ENCODE measurements around the gene NDFIP2. TPM values are rescaled to one million over a fixed set of nuclear protein-coding genes. Genes with fewer than 3 reads are reported as not detected.

The NDFIP2 gene
- total RNA-seq, 1 donor from 2014 or later, result 22.7 TPM

DNA sequence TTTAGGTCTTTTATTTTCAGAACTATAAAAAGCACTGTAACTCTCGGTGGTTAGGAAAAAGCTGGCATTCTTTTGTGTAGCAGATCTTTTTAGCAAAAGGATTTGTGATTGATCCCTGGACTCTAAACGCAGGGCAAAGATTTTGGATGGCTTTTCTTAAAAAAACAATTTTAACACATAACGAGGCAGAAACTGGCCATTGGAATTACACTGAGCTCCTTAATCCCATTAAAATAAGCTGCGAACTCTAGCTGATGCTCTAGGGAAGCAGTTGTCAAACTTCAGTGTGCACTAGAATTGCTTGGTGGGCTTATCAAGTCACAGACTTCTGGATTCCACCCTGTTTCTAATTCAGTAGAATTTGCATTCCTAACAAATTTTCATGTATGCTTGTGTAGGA is 33.8 kb upstream of the NDFIP2 start:
- Mint-ChIP-seq H3K27me3 (ENCODE audit: low read depth) (no peaks in the 10 kb centered on the region), H3K4me3 (no peak overlapping the region), H3K27ac (ENCODE audit: unreplicated experiment) (no peak overlapping the region), H3K4me1 (peaks cover 6% of the 10 kb centered on the region), H3K9me3 (no peaks in the 10 kb centered on the region), H3K36me3 (ENCODE audit: low read depth) (no peaks in the 10 kb centered on the region)
- no peak for DNase-seq (ENCODE audit: low read depth, low spot score)
- no peak for TF ChIP-seq CTCF (conservative IDR thresholded peaks at IDR 0.05)

- peaks cover 6% of the 10 kb centered on the region for H3K4me1 Mint-ChIP-seq
- no peak overlapping the region for H3K4me3 Mint-ChIP-seq
- no peaks in the 10 kb centered on the region for H3K9me3 Mint-ChIP-seq
- no peak for DNase-seq (ENCODE audit: low read depth, low spot score)
- no peak overlapping the region for H3K27ac Mint-ChIP-seq (ENCODE audit: unreplicated experiment)
- no peaks in the 10 kb centered on the region for H3K36me3 Mint-ChIP-seq (ENCODE audit: low read depth)
- no peaks in the 10 kb centered on the region for H3K27me3 Mint-ChIP-seq (ENCODE audit: low read depth)
- no peak for TF ChIP-seq CTCF (conservative IDR thresholded peaks at IDR 0.05)
Observed at GRCh38 chr13:79447741-79448140, 33.2 kb upstream of the NDFIP2 start.

DNA sequence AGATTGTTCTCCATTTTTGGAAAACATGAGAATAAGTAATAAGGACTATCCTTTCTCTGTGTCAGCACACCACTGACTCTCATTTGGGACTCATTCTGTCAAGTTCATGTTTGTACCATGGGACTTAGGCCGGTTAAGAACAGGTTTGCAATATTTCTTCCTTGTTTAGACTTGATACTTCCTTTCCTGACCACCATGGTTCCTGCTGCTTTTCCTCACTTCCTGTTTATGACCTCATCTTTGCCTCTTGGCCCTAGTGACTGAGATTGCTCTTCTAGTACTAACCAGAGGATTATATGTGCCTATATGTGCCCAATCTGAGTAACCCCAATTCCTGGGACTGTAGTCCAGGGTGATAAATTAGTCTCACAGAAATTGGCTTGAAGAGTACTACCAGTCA is 32.5 kb upstream of the NDFIP2 start:
- peaks cover 6% of the 10 kb centered on the region for H3K4me1 Mint-ChIP-seq
- H3K36me3 Mint-ChIP-seq (ENCODE audit: low read depth), result no peaks in the 10 kb centered on the region
- no peak overlapping the region for H3K27ac Mint-ChIP-seq (ENCODE audit: unreplicated experiment)
- no peak overlapping the region for H3K4me3 Mint-ChIP-seq
- H3K9me3 Mint-ChIP-seq, result no peaks in the 10 kb centered on the region
- no peaks in the 10 kb centered on the region for H3K27me3 Mint-ChIP-seq (ENCODE audit: low read depth)
- no peak for TF ChIP-seq CTCF (conservative IDR thresholded peaks at IDR 0.05)
- DNase-seq (ENCODE audit: low read depth, low spot score), result no peak

- peaks cover 6% of the 10 kb centered on the region for H3K4me1 Mint-ChIP-seq
- no peak for TF ChIP-seq CTCF (conservative IDR thresholded peaks at IDR 0.05)
Observed at GRCh38 chr13:79450110-79450509, 30.8 kb upstream of the NDFIP2 start.

GRCh38 chr13:79451500-79451962 is 29.4 kb upstream of the NDFIP2 start:
- no peak for TF ChIP-seq CTCF (conservative IDR thresholded peaks at IDR 0.05)
- H3K27me3 Mint-ChIP-seq (ENCODE audit: low read depth), result no peaks in the 10 kb centered on the region
- H3K9me3 Mint-ChIP-seq, result no peaks in the 10 kb centered on the region
- H3K4me1 Mint-ChIP-seq, result peaks cover 6% of the 10 kb centered on the region
- H3K4me3 Mint-ChIP-seq, result no peak overlapping the region
- H3K36me3 Mint-ChIP-seq (ENCODE audit: low read depth), result no peaks in the 10 kb centered on the region
- H3K27ac Mint-ChIP-seq (ENCODE audit: unreplicated experiment), result no peak overlapping the region
- no peak for DNase-seq (ENCODE audit: low read depth, low spot score)

More at GRCh38 chr13:79450110-79450509, 30.8 kb upstream of the NDFIP2 start:
- no peaks in the 10 kb centered on the region for H3K9me3 Mint-ChIP-seq
- H3K27me3 Mint-ChIP-seq (ENCODE audit: low read depth), result no peaks in the 10 kb centered on the region
- no peak overlapping the region for H3K27ac Mint-ChIP-seq (ENCODE audit: unreplicated experiment)
- H3K4me3 Mint-ChIP-seq, result no peak overlapping the region
- no peaks in the 10 kb centered on the region for H3K36me3 Mint-ChIP-seq (ENCODE audit: low read depth)
- no peak for DNase-seq (ENCODE audit: low read depth, low spot score)

All from neural crest cell (in vitro differentiated cells).